Erythroblast (primary cell): ENCODE data around the gene CA5A.
"Not testable (repeated sequence)": the region's sequence is repeated elsewhere in the genome, so short reads cannot be mapped to it uniquely, and the experiment has no call there.

Source experiments
- DNase-seq, 2 experiments: peaks; one replicate each; lab custom pipeline; 2025; lab: John Stamatoyannopoulos, UW
- GATA1 ChIP-seq: IDR thresholded peaks from 2 replicates; pipeline ENCODE4 v1.6.1; 2011; ENCODE audit warnings: low read depth, mild to moderate bottlenecking, control low read depth, low read length, moderate library complexity
- POLR2A ChIP-seq: IDR thresholded peaks from 2 replicates; pipeline ENCODE4 v1.6.1; 2011; ENCODE audit warnings: mild to moderate bottlenecking, low read length

Gene CA5A

DNA sequence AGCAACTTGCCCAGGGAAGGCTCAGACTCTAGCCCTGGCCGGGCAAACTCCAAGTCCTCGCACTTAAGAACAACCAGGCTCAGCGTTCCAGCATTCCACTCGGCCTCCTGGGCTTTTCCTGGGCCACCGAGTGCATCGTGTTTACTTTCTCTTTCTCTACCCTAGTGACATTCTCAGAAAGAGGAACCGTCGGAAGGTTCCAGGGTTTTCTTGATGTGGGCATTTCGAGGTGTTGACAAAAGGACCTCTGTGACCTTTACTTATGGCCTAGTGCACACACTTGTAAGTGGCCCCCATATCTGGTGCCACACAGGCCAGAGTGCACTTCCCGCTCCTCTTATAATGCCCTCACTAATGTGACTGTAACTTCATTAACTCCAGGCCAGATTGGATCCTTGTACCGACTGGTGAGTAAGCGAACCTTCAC is 11.8 kb upstream of the CA5A start:
- DNase-seq = no peak
- TF ChIP-seq GATA1 = no peak
- TF ChIP-seq POLR2A = no peak

DNA sequence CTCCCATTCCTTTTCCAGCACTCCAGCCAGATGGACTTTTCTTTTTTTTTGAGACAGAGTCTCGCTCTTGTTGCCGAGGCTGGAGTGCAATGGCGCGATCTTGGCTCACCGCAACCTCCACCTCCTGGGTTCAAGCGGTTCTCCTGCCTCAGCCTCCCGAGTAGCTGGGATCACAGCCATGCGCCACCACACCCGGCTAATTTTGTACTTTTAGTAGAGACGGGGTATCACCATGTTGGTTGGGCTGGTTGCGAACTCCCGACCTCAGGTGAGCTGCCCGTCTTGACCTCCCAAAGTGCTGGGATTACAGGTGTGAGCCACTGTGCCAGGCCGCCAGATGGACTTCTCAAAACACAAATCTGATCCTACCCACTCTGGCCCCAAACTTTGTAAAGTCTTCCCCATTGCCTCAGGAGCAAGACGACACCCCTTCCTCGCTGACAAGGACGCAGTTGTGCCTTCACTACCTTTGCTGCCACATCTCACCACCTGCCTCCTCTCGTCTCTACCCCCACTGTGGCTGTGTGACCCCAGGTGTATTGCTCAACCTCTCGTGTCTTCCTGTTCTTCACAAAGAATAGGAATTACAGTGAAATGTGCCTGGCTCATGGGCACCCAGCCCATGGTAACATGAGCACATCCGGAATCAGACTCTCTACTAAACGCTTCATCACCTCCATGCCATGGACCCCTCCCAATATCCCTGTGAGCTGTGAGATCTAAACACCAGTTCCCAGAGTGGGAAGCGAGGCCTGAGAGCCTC is 11.2 kb upstream of the CA5A start:
- DNase-seq = no peak
- TF ChIP-seq POLR2A (no peak), GATA1 (no peak)

GRCh38 chr16:87946596-87947347 is 10.4 kb upstream of the CA5A start:
- no peak for TF ChIP-seq POLR2A
- no peak for TF ChIP-seq GATA1

GRCh38 chr16:87945351-87946042 is 9.2 kb upstream of the CA5A start:
- DNase-seq = peak; percentile 47 to 57
- no peak for TF ChIP-seq GATA1
- no peak for TF ChIP-seq POLR2A

More at GRCh38 chr16:87946596-87947347, 10.4 kb upstream of the CA5A start:
- DNase-seq = no peak

GRCh38 chr16:87942680-87943079 is 6.4 kb upstream of the CA5A start:
- TF ChIP-seq POLR2A = no peak
- no peak for TF ChIP-seq GATA1
- DNase-seq = no peak

DNA sequence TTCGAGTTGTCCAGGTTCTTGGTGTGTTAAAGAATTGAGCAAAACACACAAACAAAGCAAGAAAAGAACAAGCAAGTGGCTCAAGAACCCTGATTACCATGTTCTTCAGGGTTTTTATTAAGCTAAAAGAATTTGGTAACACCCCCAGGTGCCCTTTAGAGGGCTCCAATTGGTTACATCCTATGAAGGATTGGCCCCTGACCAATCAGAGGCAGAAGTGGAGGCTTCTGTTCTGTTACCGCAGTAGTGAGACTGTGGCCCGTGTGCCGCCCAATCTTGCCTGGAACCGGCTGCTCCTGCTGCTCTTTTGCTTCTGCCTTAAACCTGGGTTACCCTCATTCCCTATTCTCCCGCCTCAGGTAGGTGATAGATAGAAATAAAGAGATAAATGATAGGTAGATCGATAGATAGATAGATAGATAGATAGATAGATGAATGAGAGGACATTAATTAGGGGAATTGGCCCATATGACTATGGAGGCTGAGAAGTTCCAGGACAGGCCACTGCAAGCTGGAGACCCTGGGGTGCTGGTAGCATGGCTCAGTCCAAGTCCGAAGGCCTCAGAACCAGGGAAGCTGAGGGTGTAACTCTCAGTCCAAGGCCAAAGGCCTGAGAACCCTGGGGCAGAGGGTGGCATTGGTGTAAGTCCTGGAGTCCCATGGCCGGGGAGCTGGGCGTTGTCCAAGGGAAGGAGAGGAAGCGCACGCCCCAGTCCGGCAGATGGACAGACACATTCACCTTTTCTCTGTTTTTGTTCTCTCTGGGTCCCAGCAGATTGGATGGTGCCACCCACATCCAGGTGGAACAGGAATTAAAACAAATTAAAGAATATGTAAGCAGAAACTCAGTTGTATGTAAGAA is 3.5 kb upstream of the CA5A start:
- DNase-seq = peak; percentile 19 to 25
- TF ChIP-seq GATA1 (no peak), POLR2A (no peak)

DNA sequence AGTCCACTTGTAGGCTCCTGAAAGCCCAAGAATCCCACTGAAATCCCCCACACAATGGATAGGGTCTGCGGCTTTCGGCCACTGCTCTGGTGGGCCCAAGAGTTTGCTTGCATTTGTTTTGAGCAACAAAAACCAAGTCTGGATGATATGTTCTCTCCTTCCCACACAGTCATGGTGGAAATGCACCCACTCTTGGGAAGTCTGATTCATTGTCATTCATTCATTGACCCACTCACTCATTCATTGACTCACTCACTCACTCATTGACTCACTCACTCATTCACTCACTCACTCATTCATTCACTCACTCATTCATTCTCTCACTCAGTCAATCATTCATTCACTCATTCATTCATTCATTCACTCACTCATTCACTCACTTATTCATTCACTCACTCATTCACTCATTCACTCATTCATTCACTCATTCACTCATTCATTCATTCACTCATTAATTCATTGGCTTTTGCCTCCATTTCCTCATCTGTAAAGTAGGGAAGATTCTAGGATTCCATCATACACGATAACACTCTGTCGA is 2.2 kb upstream of the CA5A start:
- no peak for TF ChIP-seq POLR2A
- TF ChIP-seq GATA1 = no peak
- DNase-seq = no peak

DNA sequence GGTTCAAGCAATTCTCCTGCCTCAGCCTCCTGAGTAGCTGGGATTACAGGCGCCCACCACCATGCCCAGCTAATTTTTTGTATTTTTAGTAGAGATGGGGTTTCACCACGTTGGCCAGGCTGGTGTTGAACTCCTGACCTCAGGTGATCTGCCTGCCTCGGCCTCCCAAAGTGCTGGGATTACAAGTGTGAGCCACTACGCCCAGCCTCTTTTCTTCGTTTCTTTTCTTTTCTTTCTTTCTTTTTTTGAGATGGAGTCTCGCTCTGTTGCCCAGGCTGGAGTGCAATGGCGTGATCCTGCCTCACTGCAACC is 858 bp upstream of the CA5A start:
- not testable (repeated sequence) for DNase-seq

GRCh38 chr16:87936016-87936374 is 334 bp downstream of the CA5A start:
- not testable (repeated sequence) for DNase-seq

DNA sequence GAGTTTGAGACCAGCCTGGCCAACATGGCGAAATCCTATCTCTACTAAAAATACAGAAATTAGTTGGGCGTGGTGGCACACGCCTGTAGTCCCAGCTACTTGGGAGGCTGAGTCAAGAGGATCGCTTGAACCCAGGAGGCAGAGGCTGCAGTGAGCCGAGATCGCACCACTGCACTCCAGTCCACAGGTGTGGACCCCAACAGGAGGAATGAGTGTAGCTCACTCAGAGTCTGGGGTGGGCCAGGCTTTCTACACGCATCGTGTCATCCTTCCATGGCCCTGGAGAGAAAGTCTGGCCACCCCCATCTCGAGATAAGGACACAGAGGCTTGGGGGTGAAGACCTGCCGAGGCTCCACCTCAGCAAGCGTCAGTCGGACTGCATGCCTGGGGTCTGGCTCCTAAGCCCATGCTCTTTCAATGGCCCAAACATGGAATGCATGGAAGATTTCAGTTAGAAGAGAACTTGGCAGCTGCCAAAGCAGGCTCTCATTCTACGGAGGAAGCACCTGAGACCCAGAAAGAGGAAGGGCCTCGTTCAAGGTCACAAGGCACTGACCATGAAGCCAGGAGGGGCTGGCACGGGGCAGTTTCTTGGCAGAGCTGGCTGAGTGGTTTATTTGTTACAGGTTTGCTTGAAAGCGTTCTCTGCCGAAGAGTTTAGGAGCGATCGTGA is 1.4 kb downstream of the CA5A start:
- not testable (repeated sequence) for DNase-seq

GRCh38 chr16:87933140-87933495 is 3.2 kb downstream of the CA5A start:
- TF ChIP-seq GATA1 = no peak
- no peak for TF ChIP-seq POLR2A
- DNase-seq = no peak

DNA sequence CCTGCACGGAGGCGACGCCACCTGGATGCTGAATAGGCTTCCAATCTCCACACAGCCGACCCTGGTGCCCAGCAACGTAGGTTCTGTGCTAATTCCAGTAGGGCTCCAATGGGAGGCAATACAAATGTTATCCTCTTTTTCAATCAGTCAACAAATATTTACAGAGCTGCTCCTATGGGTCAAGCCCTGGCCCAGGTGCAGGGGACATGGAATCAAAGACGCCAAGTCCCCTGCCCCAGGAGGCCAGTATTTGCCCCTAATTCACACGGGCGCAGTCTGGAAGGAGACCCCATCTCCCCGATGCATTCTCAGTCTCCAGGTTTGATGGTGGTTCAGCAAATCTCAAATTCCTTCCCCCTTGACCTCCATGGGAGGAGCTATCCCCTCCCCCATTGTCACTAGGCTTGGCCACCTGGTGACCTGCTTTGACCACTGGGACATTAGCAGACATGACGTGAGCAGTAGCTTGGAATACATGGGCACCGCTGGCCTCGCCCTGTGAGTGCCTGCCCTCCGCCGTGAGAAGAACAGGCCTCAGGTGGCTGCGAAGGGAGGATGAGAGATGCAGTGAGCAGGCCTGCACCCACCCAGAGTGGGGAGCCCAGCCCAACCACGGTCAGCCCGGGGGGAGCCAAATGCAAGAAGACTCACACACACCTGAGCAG is 3.7 kb downstream of the CA5A start:
- DNase-seq = not testable (repeated sequence)

DNA sequence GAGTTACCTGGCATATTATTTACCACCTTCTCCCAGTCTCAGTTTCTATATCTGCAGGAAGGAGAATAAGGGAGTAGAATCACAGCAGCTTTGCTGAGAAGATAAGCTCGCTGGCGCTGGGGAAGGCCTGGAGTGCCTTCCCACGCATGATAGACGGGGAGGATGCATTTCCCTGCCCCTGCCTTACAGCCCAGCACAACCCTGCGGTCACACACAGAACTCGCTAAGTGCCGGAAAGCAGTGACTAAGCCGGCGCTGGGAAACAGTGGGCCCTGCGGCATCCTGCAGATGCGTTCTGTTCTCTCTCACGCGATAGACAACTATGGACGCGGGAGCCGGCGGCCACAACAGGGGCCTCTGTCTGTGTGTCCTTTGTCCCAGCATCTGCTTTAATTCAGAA is 4.8 kb downstream of the CA5A start:
- DNase-seq = no peak
- no peak for TF ChIP-seq GATA1
- no peak for TF ChIP-seq POLR2A
